HepG2 (cell line): ENCODE measurements around the gene ARHGDIA. TPM values are rescaled to one million over a fixed set of nuclear protein-coding genes. Genes with fewer than 3 reads are reported as not detected.

Experiments
- ATAC-seq: fragments of 200-7000 bp; cut with Tn5 transposase; 3 replicates; pipeline ENCODE4 v1.9.1; 2020; ENCODE audit warnings: mild to moderate bottlenecking, moderate library complexity
- BruUV-seq: library from RNA; stranded (reverse); fragments of 400-500 nt; replicated peaks from 2 replicates; lab custom pipeline; 2021; lab: Mats Ljungman, UMichigan
- CTCF ChIA-PET: fragments of 300-600 bp; formaldehyde crosslinking; extraction: SDS; loops from one replicate; lab custom pipeline; 2021; ENCODE audit warnings: low total read pairs, inconsistent platforms, low intra/inter-chr PET ratio; lab: Yijun Ruan, JAX
- POLR2A ChIA-PET: fragments of 350-600 bp; sonication (Branson Sonifier 250); formaldehyde crosslinking; loops from one replicate; lab custom pipeline; 2020; ENCODE audit warnings: antibody characterized with exemption, inconsistent platforms; lab: Yijun Ruan, JAX
- DNase-seq: peaks from one replicate; pipeline ENCODE4 v3.0.0-alpha.2; 2015; ENCODE audit warnings: low spot score
- FAIRE-seq: peaks from 3 replicates; lab custom pipeline; 2011; peaks lifted over from hg19 to GRCh38; lab: Jason Lieb, UNC
- H2AFZ ChIP-seq: one replicate; pipeline ENCODE4 v1.6.1; 2011; ENCODE audit warnings: low read length, inconsistent platforms
- H3K27ac ChIP-seq: fragments of 300-600 bp; 3 replicates; pipeline ENCODE4 v1.8.0; 2011; ENCODE audit warnings: mixed run types, mild to moderate bottlenecking, mixed read lengths, low read length, inconsistent platforms; ENCODE audit not compliant: insufficient read depth; ENCODE audit errors: extremely low read length
- H3K27me3 ChIP-seq, 2 experiments: fragments of 200-600 bp in 1 of 2; 2 replicates in 1 of 2; 3 replicates in 1 of 2; pipeline versions ENCODE4 v1.6.0 to v1.8.0; 2011; ENCODE audit warnings: low read length in 2 of 2, mild to moderate bottlenecking in 2 of 2, moderate library complexity in 2 of 2, inconsistent platforms in 1 of 2; ENCODE audit not compliant: insufficient read depth in 2 of 2, control insufficient read depth in 1 of 2
- H3K36me3 ChIP-seq, 2 experiments: fragments of 200-600 bp in 1 of 2; replicated peaks in 1 of 2; 2 replicates in 1 of 2; 3 replicates in 1 of 2; pipeline versions ENCODE4 v1.5.1 to v1.8.0; 2011; ENCODE audit warnings: low read length in 2 of 2, inconsistent platforms in 1 of 2; ENCODE audit not compliant: insufficient read depth in 2 of 2, control insufficient read depth in 1 of 2
- H3K4me1 ChIP-seq: 2 replicates; pipeline ENCODE4 v1.5.1; 2012; ENCODE audit warnings: low read length, inconsistent platforms; ENCODE audit not compliant: insufficient read depth
- H3K4me2 ChIP-seq: 2 replicates; pipeline ENCODE4 v1.6.0; 2011; ENCODE audit warnings: low read depth, low read length, inconsistent platforms
- H3K4me3 ChIP-seq, 3 experiments: fragments of 200-600 bp in 1 of 3; sonication (generic), shearing (Covaris generic) in 1 of 3; replicated peaks in 1 of 3; 2 replicates each; pipeline ENCODE4 v1.5.1; 2011 to 2016; ENCODE audit warnings: low read length in 3 of 3, inconsistent platforms in 2 of 3, low read depth in 2 of 3, mild to moderate bottlenecking in 2 of 3, control low read depth in 1 of 3, mixed read lengths in 1 of 3; ENCODE audit not compliant: insufficient read depth in 1 of 3
- H3K79me2 ChIP-seq: one replicate; pipeline ENCODE4 v1.6.1; 2011; ENCODE audit warnings: low read length, inconsistent platforms; ENCODE audit not compliant: insufficient read depth
- H3K9ac ChIP-seq: 2 replicates; pipeline ENCODE4 v1.6.0; 2011; ENCODE audit warnings: mild to moderate bottlenecking, low read depth, low read length, inconsistent platforms; ENCODE audit not compliant: insufficient read depth
- H3K9me3 ChIP-seq: 2 replicates; pipeline ENCODE4 v1.5.1; 2012; ENCODE audit warnings: mild to moderate bottlenecking, low read length
- H4K20me1 ChIP-seq: 2 replicates; pipeline ENCODE4 v1.6.0; 2011; ENCODE audit warnings: inconsistent platforms, mild to moderate bottlenecking, low read length, moderate library complexity; ENCODE audit not compliant: insufficient read depth
- AGO2 ChIP-seq: fragments of 200-400 bp; formaldehyde crosslinking; optimal IDR thresholded peaks from 2 replicates; pipeline ENCODE3; 2017; ENCODE audit warnings: mild to moderate bottlenecking, low read depth, low read length, moderate library complexity
- BCLAF1 ChIP-seq: fragments of 450-650 bp; IDR thresholded peaks from 2 replicates; pipeline ENCODE4 v1.6.1; 2017; ENCODE audit warnings: mild to moderate bottlenecking
- DRAP1 ChIP-seq: IDR thresholded peaks from 2 replicates; pipeline ENCODE4 v1.6.1; 2016; ENCODE audit warnings: missing genetic modification reagents, missing compliant biosample characterization
- HHEX ChIP-seq: IDR thresholded peaks from 2 replicates; pipeline ENCODE4 v1.6.1; 2016; ENCODE audit warnings: control low read depth
- NKX3-1 ChIP-seq: sonication (generic); formaldehyde crosslinking; IDR thresholded peaks from 2 replicates; pipeline ENCODE4 v1.5.0; 2020; ENCODE audit warnings: missing genetic modification reagents
- RAD21 ChIP-seq: fragments of 450-650 bp; formaldehyde crosslinking; IDR thresholded peaks from 2 replicates; pipeline ENCODE4 v1.5.0; 2020; ENCODE audit warnings: mild to moderate bottlenecking
- RBFOX2 ChIP-seq: fragments of 200-400 bp; formaldehyde crosslinking; IDR thresholded peaks from 2 replicates; pipeline ENCODE4 v1.6.1; 2017; ENCODE audit warnings: low read depth, mild to moderate bottlenecking, low read length
- TFDP2 ChIP-seq: sonication (generic); formaldehyde crosslinking; IDR thresholded peaks from 2 replicates; pipeline ENCODE4 v1.4.0; 2020; ENCODE audit warnings: missing genetic modification reagents
- UBTF ChIP-seq: sonication (generic); formaldehyde crosslinking; IDR thresholded peaks from 2 replicates; pipeline ENCODE4 v1.4.0; 2020; ENCODE audit warnings: mild to moderate bottlenecking, missing genetic modification reagents
- ZNF205 ChIP-seq: IDR thresholded peaks from 2 replicates; pipeline ENCODE4 v1.6.1; 2018; ENCODE audit warnings: missing biosample characterization, missing genetic modification reagents
- ZNF282 ChIP-seq: fragments of 450-650 bp; IDR thresholded peaks from 2 replicates; pipeline ENCODE4 v1.6.1; 2018; ENCODE audit not compliant: partially characterized antibody
- ZNF510 ChIP-seq: sonication (generic); formaldehyde crosslinking; IDR thresholded peaks from 2 replicates; pipeline ENCODE4 v1.4.0; 2020; ENCODE audit warnings: low read depth, mild to moderate bottlenecking, missing genetic modification reagents
- WGBS: methylation state at CpG from one replicate; pipeline ENCODE4 v1.1.6; 2017; ENCODE audit warnings: low lambda C conversion rate; 5-methylcytosine and 5-hydroxymethylcytosine counted together
- in situ Hi-C: cut with HindIII; loops from 2 replicates; pipeline ENCODE4 v1.10.0; 2017; ENCODE audit warnings: low pct_unique_long_range_greater_than_20kb; ENCODE audit not compliant: extremely low pct_ligation_motif_present
- intact Hi-C: fragments of 100-400 bp; cut with micrococcal nuclease; formaldehyde crosslinking; loops from one replicate; pipeline ENCODE4 v1.10.0; 2022; ENCODE audit not compliant: unreplicated experiment
- polyA plus RNA-seq, 8 experiments: library from polyadenylated mRNA; depleted of rRNA in 3 of 8; stranded (reverse) in 7 of 8; unstranded in 1 of 8; fragments of >200 nt; fragmentation: Illumina TruSeq in 4 of 8; extraction: Trizol in 4 of 8; gene quantifications; 2 replicates each; pipeline versions ENCODE4 v1.2.1 to v1.2.3, GENCODE V29; 2011 to 2016; ENCODE audit warnings: low read depth in 4 of 8, missing spikeins in 1 of 8, mixed read lengths in 1 of 8; ENCODE audit not compliant: insufficient read depth in 1 of 8
- total RNA-seq, 5 experiments: library from RNA; depleted of rRNA; stranded (reverse); fragments of >200 nt; fragmentation: Illumina TruSeq; extraction: Trizol; gene quantifications; 2 replicates each; pipeline ENCODE4 v1.2.3, GENCODE V29; 2016; ENCODE audit warnings: low read depth in 1 of 5

The ARHGDIA gene
- total and polyA plus RNA-seq, 2 of the 13 experiments (the other 11 are each of a cell fraction or from before 2014, with no cell fraction given) = 40.0 to 64.0 TPM

- Histone ChIP-seq H4K20me1 (peaks cover 6% of the 10 kb centered on the region; the same call in 1 of the 2 replicates), H2AFZ (no peak overlapping the region), H3K4me1 (peaks cover 20% of the 10 kb centered on the region), H3K36me3 (peaks cover 39 to 56% of the 10 kb centered on the region in 2 experiments), H3K4me2 (no peak overlapping the region), H3K9me3 (no peaks in the 10 kb centered on the region), H3K9ac (no peak overlapping the region), H3K27ac (no peak overlapping the region), H3K79me2 (no peaks in the 10 kb centered on the region), H3K4me3 (no peak overlapping the region), H3K27me3 (no peaks in the 10 kb centered on the region)
- in situ Hi-C loops (no loop called here), intact Hi-C loops (no loop called here)
- 96% methylated on average over 30 of the region's 30 CpGs for WGBS
- ChIA-PET CTCF (no interaction called here), POLR2A (interaction anchor here (1.2 to 3.8 kb wide), 5 partner anchors 10 to 22 kb away, joined by 3 to 30 read pairs (median 6); partner anchors contain the start of gene MCRIP1)
- no TSS peak for BruUV-seq
- DNase-seq (no peak), ATAC-seq (no peak), FAIRE-seq (no peak)
- no peak for TF ChIP-seq ZNF282
- TF ChIP-seq ZNF510 (CRISPR knock-in tag) = no peak
- peak; percentile 96 for TF ChIP-seq AGO2
- no peak for TF ChIP-seq DRAP1
- no peak for TF ChIP-seq BCLAF1
- TF ChIP-seq RBFOX2 = peak; percentile 72
- TF ChIP-seq NKX3-1 (CRISPR knock-in tag) = peak; percentile 22; the same call in 1 of the 2 replicates
- no peak for TF ChIP-seq UBTF (CRISPR knock-in tag)
- no peak for TF ChIP-seq TFDP2 (CRISPR knock-in tag)
- no peak for TF ChIP-seq HHEX (CRISPR knock-in tag)
- TF ChIP-seq RAD21 (CRISPR knock-in tag) = 0 out of 2 replicates have a peak, but pooled peaks have one; percentile 22
- TF ChIP-seq ZNF205 (CRISPR knock-in tag) = no peak
Observed at GRCh38 chr17:81843713-81844326, 27.3 kb downstream of the ARHGDIA start.
